HepG2 (cell line): Measurements from ENCODE around the gene AKAP7. TPM values are rescaled to one million over a fixed set of nuclear protein-coding genes. Genes with fewer than 3 reads are reported as not detected.
A peak's percentile ranks its signal among the peaks of the same experiment; 100 is the strongest.

Source experiments
- ATAC-seq: fragments of 200-7000 bp; cut with Tn5 transposase; 3 replicates; pipeline ENCODE4 v1.9.1; 2020; ENCODE audit warnings: mild to moderate bottlenecking, moderate library complexity
- BruUV-seq: library from RNA; stranded (reverse); fragments of 400-500 nt; replicated peaks from 2 replicates; lab custom pipeline; 2021; lab: Mats Ljungman, UMichigan
- CTCF ChIA-PET: fragments of 300-600 bp; formaldehyde crosslinking; extraction: SDS; loops from one replicate; lab custom pipeline; 2021; ENCODE audit warnings: low total read pairs, inconsistent platforms, low intra/inter-chr PET ratio; lab: Yijun Ruan, JAX
- POLR2A ChIA-PET: fragments of 350-600 bp; sonication (Branson Sonifier 250); formaldehyde crosslinking; loops from one replicate; lab custom pipeline; 2020; ENCODE audit warnings: antibody characterized with exemption, inconsistent platforms; lab: Yijun Ruan, JAX
- DNase-seq: peaks from one replicate; pipeline ENCODE4 v3.0.0-alpha.2; 2015; ENCODE audit warnings: low spot score
- FAIRE-seq: peaks from 3 replicates; lab custom pipeline; 2011; peaks lifted over from hg19 to GRCh38; lab: Jason Lieb, UNC
- H2AFZ ChIP-seq: one replicate; pipeline ENCODE4 v1.6.1; 2011; ENCODE audit warnings: low read length, inconsistent platforms
- H3K27ac ChIP-seq: fragments of 300-600 bp; 3 replicates; pipeline ENCODE4 v1.8.0; 2011; ENCODE audit warnings: mixed run types, mild to moderate bottlenecking, mixed read lengths, low read length, inconsistent platforms; ENCODE audit not compliant: insufficient read depth; ENCODE audit errors: extremely low read length
- H3K27me3 ChIP-seq, 2 experiments: fragments of 200-600 bp in 1 of 2; 2 replicates in 1 of 2; 3 replicates in 1 of 2; pipeline versions ENCODE4 v1.6.0 to v1.8.0; 2011; ENCODE audit warnings: low read length in 2 of 2, mild to moderate bottlenecking in 2 of 2, moderate library complexity in 2 of 2, inconsistent platforms in 1 of 2; ENCODE audit not compliant: insufficient read depth in 2 of 2, control insufficient read depth in 1 of 2
- H3K36me3 ChIP-seq, 2 experiments: fragments of 200-600 bp in 1 of 2; replicated peaks in 1 of 2; 2 replicates in 1 of 2; 3 replicates in 1 of 2; pipeline versions ENCODE4 v1.5.1 to v1.8.0; 2011; ENCODE audit warnings: low read length in 2 of 2, inconsistent platforms in 1 of 2; ENCODE audit not compliant: insufficient read depth in 2 of 2, control insufficient read depth in 1 of 2
- H3K4me1 ChIP-seq: 2 replicates; pipeline ENCODE4 v1.5.1; 2012; ENCODE audit warnings: low read length, inconsistent platforms; ENCODE audit not compliant: insufficient read depth
- H3K4me2 ChIP-seq: 2 replicates; pipeline ENCODE4 v1.6.0; 2011; ENCODE audit warnings: low read depth, low read length, inconsistent platforms
- H3K4me3 ChIP-seq, 3 experiments: fragments of 200-600 bp in 1 of 3; sonication (generic), shearing (Covaris generic) in 1 of 3; replicated peaks in 1 of 3; 2 replicates each; pipeline ENCODE4 v1.5.1; 2011 to 2016; ENCODE audit warnings: low read length in 3 of 3, inconsistent platforms in 2 of 3, low read depth in 2 of 3, mild to moderate bottlenecking in 2 of 3, control low read depth in 1 of 3, mixed read lengths in 1 of 3; ENCODE audit not compliant: insufficient read depth in 1 of 3
- H3K79me2 ChIP-seq: one replicate; pipeline ENCODE4 v1.6.1; 2011; ENCODE audit warnings: low read length, inconsistent platforms; ENCODE audit not compliant: insufficient read depth
- H3K9ac ChIP-seq: 2 replicates; pipeline ENCODE4 v1.6.0; 2011; ENCODE audit warnings: mild to moderate bottlenecking, low read depth, low read length, inconsistent platforms; ENCODE audit not compliant: insufficient read depth
- H3K9me3 ChIP-seq: 2 replicates; pipeline ENCODE4 v1.5.1; 2012; ENCODE audit warnings: mild to moderate bottlenecking, low read length
- H4K20me1 ChIP-seq: 2 replicates; pipeline ENCODE4 v1.6.0; 2011; ENCODE audit warnings: inconsistent platforms, mild to moderate bottlenecking, low read length, moderate library complexity; ENCODE audit not compliant: insufficient read depth
- KDM3A ChIP-seq: IDR thresholded peaks from 2 replicates; pipeline ENCODE4 v1.6.1; 2018; ENCODE audit warnings: low read depth, missing compliant biosample characterization
- RBM39 ChIP-seq: fragments of 200-400 bp; formaldehyde crosslinking; IDR thresholded peaks from one replicate; pipeline ENCODE4 v1.6.1; 2018; ENCODE audit warnings: antibody characterized with exemption, mild to moderate bottlenecking, low read depth, low read length; ENCODE audit not compliant: poor library complexity, severe bottlenecking
- RXRB ChIP-seq: IDR thresholded peaks from 2 replicates; pipeline ENCODE4 v1.6.1; 2016; ENCODE audit warnings: borderline replicate concordance, missing genetic modification reagents, missing compliant biosample characterization
- SALL1 ChIP-seq: sonication (generic); formaldehyde crosslinking; IDR thresholded peaks from 2 replicates; pipeline ENCODE4 v1.8.0; 2022; ENCODE audit warnings: mild to moderate bottlenecking, missing genetic modification reagents
- SETDB1 ChIP-seq: sonication (generic); formaldehyde crosslinking; IDR thresholded peaks from 2 replicates; pipeline ENCODE4 v1.5.1; 2020; ENCODE audit warnings: missing genetic modification reagents, mild to moderate bottlenecking, borderline replicate concordance
- SKI ChIP-seq: fragments of 450-650 bp; IDR thresholded peaks from one replicate; pipeline ENCODE4 v1.6.1; 2018; ENCODE audit warnings: mild to moderate bottlenecking; ENCODE audit not compliant: partially characterized antibody
- SOX13 ChIP-seq, 3 experiments: fragments of 450-650 bp in 1 of 3; sonication (generic) in 1 of 3; formaldehyde crosslinking in 1 of 3; IDR thresholded peaks in 2 of 3; conservative IDR thresholded peaks in 1 of 3; 2 replicates each; pipeline versions ENCODE4 v1.5.0 to v1.6.1; 2016 to 2020; ENCODE audit warnings: antibody characterized with exemption in 1 of 3, mild to moderate bottlenecking in 1 of 3, missing compliant biosample characterization in 1 of 3, missing genetic modification reagents in 1 of 3, moderate library complexity in 1 of 3
- ZNF30 ChIP-seq: sonication (generic); formaldehyde crosslinking; IDR thresholded peaks from 2 replicates; pipeline ENCODE4 v1.5.0; 2020; ENCODE audit warnings: mild to moderate bottlenecking, missing genetic modification reagents
- ZNF710 ChIP-seq: sonication (generic); formaldehyde crosslinking; IDR thresholded peaks from 2 replicates; pipeline ENCODE4 v1.5.0; 2020; ENCODE audit warnings: mild to moderate bottlenecking, missing genetic modification reagents, borderline replicate concordance
- ZNF761 ChIP-seq: sonication (generic); formaldehyde crosslinking; conservative IDR thresholded peaks from 2 replicates; pipeline ENCODE4 v1.4.0; 2020; ENCODE audit warnings: mild to moderate bottlenecking, missing genetic modification reagents
- ZSCAN25 ChIP-seq: sonication (generic); formaldehyde crosslinking; IDR thresholded peaks from 2 replicates; pipeline ENCODE4 v1.8.0; 2022; ENCODE audit warnings: mild to moderate bottlenecking, missing genetic modification reagents
- WGBS: methylation state at CpG from one replicate; pipeline ENCODE4 v1.1.6; 2017; ENCODE audit warnings: low lambda C conversion rate; 5-methylcytosine and 5-hydroxymethylcytosine counted together
- in situ Hi-C: cut with HindIII; loops from 2 replicates; pipeline ENCODE4 v1.10.0; 2017; ENCODE audit warnings: low pct_unique_long_range_greater_than_20kb; ENCODE audit not compliant: extremely low pct_ligation_motif_present
- intact Hi-C: fragments of 100-400 bp; cut with micrococcal nuclease; formaldehyde crosslinking; loops from one replicate; pipeline ENCODE4 v1.10.0; 2022; ENCODE audit not compliant: unreplicated experiment
- polyA plus RNA-seq, 8 experiments: library from polyadenylated mRNA; depleted of rRNA in 3 of 8; stranded (reverse) in 7 of 8; unstranded in 1 of 8; fragments of >200 nt; fragmentation: Illumina TruSeq in 4 of 8; extraction: Trizol in 4 of 8; gene quantifications; 2 replicates each; pipeline versions ENCODE4 v1.2.1 to v1.2.3, GENCODE V29; 2011 to 2016; ENCODE audit warnings: low read depth in 4 of 8, missing spikeins in 1 of 8, mixed read lengths in 1 of 8; ENCODE audit not compliant: insufficient read depth in 1 of 8
- total RNA-seq, 5 experiments: library from RNA; depleted of rRNA; stranded (reverse); fragments of >200 nt; fragmentation: Illumina TruSeq; extraction: Trizol; gene quantifications; 2 replicates each; pipeline ENCODE4 v1.2.3, GENCODE V29; 2016; ENCODE audit warnings: low read depth in 1 of 5

Gene AKAP7
- total and polyA plus RNA-seq, 2 of the 13 experiments (the other 11 are each of a cell fraction or from before 2014, with no cell fraction given): 3.6 to 11.7 TPM

- no peak overlapping the region for H2AFZ ChIP-seq
- no peak for ATAC-seq
- H3K27ac ChIP-seq: no peak overlapping the region
- in situ Hi-C loops (no loop called here), intact Hi-C loops (no loop called here)
- H3K4me1 ChIP-seq: no peaks in the 10 kb centered on the region
- H3K36me3 ChIP-seq: peaks cover 4 to 8% of the 10 kb centered on the region in 2 experiments; a peak in 2 of 5 replicates
- no peaks in the 10 kb centered on the region for H4K20me1 ChIP-seq
- H3K79me2 ChIP-seq: no peaks in the 10 kb centered on the region
- peak; percentile 51 for FAIRE-seq
- H3K9me3 ChIP-seq: no peaks in the 10 kb centered on the region
- no peak for TF ChIP-seq ZSCAN25
- no peak for TF ChIP-seq SOX13 (IDR thresholded peaks at IDR 0.05)
- TF ChIP-seq SOX13 (CRISPR knock-in tag; conservative IDR thresholded peaks at IDR 0.05 in 1 of 2, IDR thresholded peaks at IDR 0.05 in 1 of 2): peak in 1 of 2 experiments; percentile 67; a peak in 1 of 4 replicates
- TF ChIP-seq, all 625 proteins: peak for 1
- Histone ChIP-seq H3K4me3 (no peak overlapping the region), H3K27me3 (no peaks in the 10 kb centered on the region), H3K4me2 (no peak overlapping the region), H3K9ac (no peak overlapping the region)
- POLR2A ChIA-PET: no interaction called here
- BruUV-seq: no TSS peak
- CTCF ChIA-PET: no interaction called here
- DNase-seq: peak; percentile 58
- WGBS: 66% methylated on average over 1 of the region's 1 CpG
Measured at GRCh38 chr6:131173680-131174079, 38.4 kb downstream of the AKAP7 start.

GRCh38 chr6:131175564-131175963 is 40.3 kb downstream of the AKAP7 start:
- intact Hi-C loops: no loop called here
- H3K9me3 ChIP-seq: no peaks in the 10 kb centered on the region
- no peaks in the 10 kb centered on the region for H4K20me1 ChIP-seq
- H3K4me2 ChIP-seq: no peak overlapping the region
- CTCF ChIA-PET: no interaction called here
- H3K4me3 ChIP-seq: no peak overlapping the region
- H3K36me3 ChIP-seq: no peaks in the 10 kb centered on the region; a peak in 1 of 5 replicates
- 95% methylated on average over 2 of the region's 2 CpGs for WGBS
- H3K27me3 ChIP-seq: no peaks in the 10 kb centered on the region
- no peaks in the 10 kb centered on the region for H3K79me2 ChIP-seq
- BruUV-seq: no TSS peak
- no peak overlapping the region for H3K27ac ChIP-seq
- no peaks in the 10 kb centered on the region for H3K4me1 ChIP-seq
- H2AFZ ChIP-seq: no peak overlapping the region
- in situ Hi-C loops: no loop called here
- DNase-seq: no peak
- no peak overlapping the region for H3K9ac ChIP-seq
- POLR2A ChIA-PET: no interaction called here
- FAIRE-seq: no peak
- no peak for ATAC-seq
- no peak for TF ChIP-seq SKI
- TF ChIP-seq ZSCAN25: no peak
- no peak for TF ChIP-seq SETDB1 (CRISPR knock-in tag)
- TF ChIP-seq SALL1 (CRISPR knock-in tag): no peak
- TF ChIP-seq ZNF761 (CRISPR knock-in tag): no peak
- no peak for TF ChIP-seq ZNF710 (CRISPR knock-in tag)
- TF ChIP-seq RBM39: no peak
- TF ChIP-seq KDM3A (CRISPR knock-in tag): no peak
- TF ChIP-seq ZNF30: no peak
- no peak for TF ChIP-seq RXRB
